Loucy (cell line): ENCODE results near the gene CRYZ.
"Not testable (repeated sequence)": the region's sequence is repeated elsewhere in the genome, so short reads cannot be mapped to it uniquely, and the experiment has no call there.

Source experiments
- CTCF ChIP-seq: fragments of 200-600 bp; sonication (generic); conservative IDR thresholded peaks from 2 replicates; pipeline ENCODE4 v1.5.1; 2014; ENCODE audit warnings: mild to moderate bottlenecking, antibody characterized with exemption, low read length
- EZH2phosphoT487 ChIP-seq: fragments of 200-600 bp; IDR thresholded peaks from 2 replicates; pipeline ENCODE4 v1.6.1; 2018; ENCODE audit warnings: antibody characterized with exemption, mild to moderate bottlenecking, moderate library complexity, borderline replicate concordance

- TF ChIP-seq CTCF, EZH2phosphoT487: not testable (repeated sequence)
Observed at GRCh38 chr1:74740307-74740980, 7.6 kb upstream of the CRYZ start.
